ENCODE measurements around the gene DPAGT1.

GRCh38 chr11:119120639-119121007 lies 19.0 kb upstream of the DPAGT1 start:
- TF ChIP-seq CTCF (IDR thresholded peaks at IDR 0.05) (no peak), POLR2AphosphoS5 (IDR thresholded peaks at IDR 0.05) (no peak)
